HG02571 (cell line): ENCODE results near the gene RIMBP2.

Source experiments
- ATAC-seq: cut with Tn5 transposase; IDR thresholded peaks from one replicate; pipeline ENCODE4 v1.9.1; 2021; ENCODE audit warnings: mild to moderate bottlenecking, moderate library complexity; ENCODE audit not compliant: unreplicated experiment

RIMBP2 gene

GRCh38 chr12:130398100-130398848 lies 317.8 kb downstream of the RIMBP2 start:
- no peak for ATAC-seq

- no peak for ATAC-seq
Observed at GRCh38 chr12:130396667-130397066, 319.4 kb downstream of the RIMBP2 start.

GRCh38 chr12:130394906-130395305 lies 321.2 kb downstream of the RIMBP2 start:
- no peak for ATAC-seq

- no peak for ATAC-seq
Observed at GRCh38 chr12:130391186-130391585, 324.9 kb downstream of the RIMBP2 start.

- no peak for ATAC-seq
Observed at GRCh38 chr12:130385193-130385592, 330.9 kb downstream of the RIMBP2 start.

- no peak for ATAC-seq
Observed at GRCh38 chr12:130384234-130384633, 331.9 kb downstream of the RIMBP2 start.

- ATAC-seq, result no peak
Observed at GRCh38 chr12:130382818-130383217, 333.3 kb downstream of the RIMBP2 start.

- ATAC-seq, result no peak
Observed at GRCh38 chr12:130375296-130376287, 340.5 kb downstream of the RIMBP2 start.

- no peak for ATAC-seq
Observed at GRCh38 chr12:130374083-130374482, 342.0 kb downstream of the RIMBP2 start.

GRCh38 chr12:130372936-130373335 lies 343.2 kb downstream of the RIMBP2 start:
- no peak for ATAC-seq

GRCh38 chr12:130371296-130371695 lies 344.8 kb downstream of the RIMBP2 start:
- ATAC-seq, result no peak

- ATAC-seq, result no peak
Observed at GRCh38 chr12:130369816-130370215, 346.3 kb downstream of the RIMBP2 start.

GRCh38 chr12:130367523-130367922 lies 348.6 kb downstream of the RIMBP2 start:
- no peak for ATAC-seq

GRCh38 chr12:130367003-130367402 lies 349.1 kb downstream of the RIMBP2 start:
- ATAC-seq, result no peak

- no peak for ATAC-seq
Observed at GRCh38 chr12:130366159-130366558, 349.9 kb downstream of the RIMBP2 start.

- no peak for ATAC-seq
Observed at GRCh38 chr12:130364578-130364977, 351.5 kb downstream of the RIMBP2 start.

GRCh38 chr12:130362060-130362459 lies 354.0 kb downstream of the RIMBP2 start:
- no peak for ATAC-seq

- ATAC-seq, result no peak
Observed at GRCh38 chr12:130357729-130358330, 358.3 kb downstream of the RIMBP2 start.

- ATAC-seq, result no peak
Observed at GRCh38 chr12:130357241-130357640, 358.9 kb downstream of the RIMBP2 start.

- ATAC-seq, result no peak
Observed at GRCh38 chr12:130356222-130356621, 359.9 kb downstream of the RIMBP2 start.

- no peak for ATAC-seq
Observed at GRCh38 chr12:130354407-130354806, 361.7 kb downstream of the RIMBP2 start.
